Caco-2 (cell line): ENCODE results near the gene TXNDC16. TPM values are rescaled to one million over a fixed set of nuclear protein-coding genes. Genes with fewer than 3 reads are reported as not detected.

Source experiments
- BruUV-seq: library from RNA; stranded (reverse); fragments of 400-500 nt; replicated peaks from 2 replicates; lab custom pipeline; 2021; lab: Mats Ljungman, UMichigan
- CTCF ChIA-PET: fragments of 300-600 bp; sonication (Branson Sonifier 250); formaldehyde crosslinking; loops from one replicate; lab custom pipeline; 2022; ENCODE audit warnings: antibody characterized with exemption; lab: Charles Lee
- POLR2A ChIA-PET: fragments of 300-600 bp; sonication (Branson Sonifier 250); formaldehyde crosslinking; loops from one replicate; lab custom pipeline; 2022; ENCODE audit warnings: antibody characterized with exemption; lab: Charles Lee
- DNase-seq, 2 experiments: peaks; one replicate each; pipeline versions ENCODE4 v3.0.0 to v3.0.0-alpha.2; 2020 to 2022
- H3K27me3 ChIP-seq: replicated peaks from 2 replicates; pipeline ENCODE4 v1.6.0; 2011; ENCODE audit warnings: low read length; ENCODE audit not compliant: control insufficient read depth, insufficient read depth
- H3K36me3 ChIP-seq: 2 replicates; pipeline ENCODE4 v1.5.1; 2011; ENCODE audit warnings: low read length; ENCODE audit not compliant: control insufficient read depth, insufficient read depth
- H3K4me1 ChIP-seq: fragments of 250-450 bp; sonication (Bioruptor Pico); 2 replicates; pipeline ENCODE4 v1.5.1; 2020; ENCODE audit warnings: mild to moderate bottlenecking
- H3K4me3 ChIP-seq: 2 replicates; pipeline ENCODE4 v1.5.1; 2011; ENCODE audit warnings: low read depth, mild to moderate bottlenecking, control low read depth, low read length
- H3K9me3 ChIP-seq: fragments of 250-450 bp; sonication (Bioruptor Pico); 2 replicates; pipeline ENCODE4 v1.5.1; 2020; ENCODE audit warnings: mild to moderate bottlenecking, moderate library complexity
- H3K27ac Mint-ChIP-seq: one replicate; pipeline ENCODE4 v1.8.0; 2022; ENCODE audit warnings: mixed read lengths; ENCODE audit not compliant: unreplicated experiment
- H3K27me3 Mint-ChIP-seq: one replicate; pipeline ENCODE4 v1.8.0; 2022; ENCODE audit warnings: mixed read lengths; ENCODE audit not compliant: insufficient read depth, unreplicated experiment
- H3K36me3 Mint-ChIP-seq: one replicate; pipeline ENCODE4 v1.8.0; 2022; ENCODE audit warnings: mild to moderate bottlenecking, mixed read lengths; ENCODE audit not compliant: insufficient read depth, unreplicated experiment
- H3K4me1 Mint-ChIP-seq: one replicate; pipeline ENCODE4 v1.8.0; 2022; ENCODE audit warnings: low read depth, mixed read lengths; ENCODE audit not compliant: unreplicated experiment
- H3K4me3 Mint-ChIP-seq: one replicate; pipeline ENCODE4 v1.8.0; 2022; ENCODE audit warnings: mild to moderate bottlenecking, moderate library complexity, mixed read lengths; ENCODE audit not compliant: unreplicated experiment
- H3K9me3 Mint-ChIP-seq: one replicate; pipeline ENCODE4 v1.8.0; 2022; ENCODE audit warnings: mixed read lengths; ENCODE audit not compliant: unreplicated experiment
- intact Hi-C: fragments of 100-400 bp; cut with micrococcal nuclease; formaldehyde crosslinking; loops from one replicate; pipeline ENCODE4 v1.10.0; 2022; ENCODE audit not compliant: unreplicated experiment
- total RNA-seq: library from RNA; stranded (reverse); gene quantifications from 2 replicates; pipeline ENCODE4 v1.2.3, GENCODE V29; 2022
- TF ChIP-seq, protein P1 (sequence below), 2 experiments: fragments of 200-600 bp in 1 of 2; IDR thresholded peaks; 1 replicate in 1 of 2; 2 replicates in 1 of 2; pipeline versions ENCODE4 v1.5.1 to v1.8.0; 2011 to 2022; ENCODE audit warnings: antibody characterized with exemption in 1 of 2, control low read depth in 1 of 2, inconsistent platforms in 1 of 2, low read depth in 1 of 2, low read length in 1 of 2, mild to moderate bottlenecking in 1 of 2, moderate library complexity in 1 of 2; ENCODE audit not compliant: insufficient read depth in 1 of 2, severe bottlenecking in 1 of 2, unreplicated experiment in 1 of 2

The TXNDC16 gene
- total RNA-seq, 1 experiment from 2014 or later, result 6.6 TPM

DNA sequence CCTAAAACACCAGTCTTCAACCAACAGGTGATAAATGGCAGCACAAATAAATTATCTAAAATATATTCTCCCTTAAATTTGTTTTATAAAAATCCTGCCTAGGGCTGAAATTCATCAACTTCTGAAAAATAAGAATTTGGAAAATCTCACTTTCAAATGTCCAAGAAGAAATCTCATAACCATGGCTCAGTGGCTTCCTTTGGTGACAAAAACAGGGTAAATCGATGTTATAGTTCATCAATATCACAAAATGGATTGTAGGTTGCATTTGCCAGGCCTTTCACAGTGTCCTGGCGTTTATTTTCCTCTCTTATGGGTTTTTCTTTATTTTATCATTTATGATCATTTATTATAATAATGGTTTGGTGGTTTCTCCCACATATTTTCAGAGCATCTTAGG, 135.2 kb downstream of the TXNDC16 start:
- no TSS peak for BruUV-seq
- POLR2A ChIA-PET, result no interaction called here
- peaks cover 7% of the 10 kb centered on the region for H3K27me3 Mint-ChIP-seq

DNA sequence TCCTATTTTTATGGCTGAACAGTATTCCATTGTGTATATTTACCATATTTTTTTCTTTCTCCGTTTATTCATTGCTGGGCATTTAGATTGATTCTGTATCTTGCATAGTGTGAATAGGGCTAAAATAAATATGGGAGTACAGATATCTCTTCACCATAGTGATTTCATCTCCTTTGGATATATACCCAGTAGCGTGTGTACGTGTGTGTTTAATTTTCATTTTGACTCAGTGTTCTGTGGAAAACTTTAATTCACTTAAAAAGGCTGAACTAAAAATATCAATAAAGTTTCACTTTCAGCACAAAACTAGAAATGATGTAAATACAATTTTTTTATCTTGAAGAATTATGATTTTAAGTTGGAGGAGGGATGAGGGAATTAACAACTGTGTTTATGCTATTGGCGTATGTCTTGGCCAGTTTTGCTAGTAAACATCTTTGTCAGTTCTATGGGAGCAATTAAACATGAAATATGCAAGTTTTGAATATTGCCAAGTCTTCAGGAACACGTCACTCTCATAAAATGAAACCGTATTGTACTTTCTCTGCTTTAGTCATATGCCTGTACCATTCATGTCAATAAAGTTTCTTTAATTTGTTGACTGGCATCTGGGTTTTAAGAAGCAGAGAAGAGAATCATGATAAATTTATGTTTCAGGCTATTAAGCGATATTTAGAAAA, 138.4 kb downstream of the TXNDC16 start:
- ChIA-PET CTCF (interaction anchor here (0.9 kb wide), 1 partner anchor 283 kb away, joined by 3 read pairs; no protein-coding TSS in a partner anchor), POLR2A (no interaction called here)
- no peak for DNase-seq
- TF ChIP-seq, protein P1, sequence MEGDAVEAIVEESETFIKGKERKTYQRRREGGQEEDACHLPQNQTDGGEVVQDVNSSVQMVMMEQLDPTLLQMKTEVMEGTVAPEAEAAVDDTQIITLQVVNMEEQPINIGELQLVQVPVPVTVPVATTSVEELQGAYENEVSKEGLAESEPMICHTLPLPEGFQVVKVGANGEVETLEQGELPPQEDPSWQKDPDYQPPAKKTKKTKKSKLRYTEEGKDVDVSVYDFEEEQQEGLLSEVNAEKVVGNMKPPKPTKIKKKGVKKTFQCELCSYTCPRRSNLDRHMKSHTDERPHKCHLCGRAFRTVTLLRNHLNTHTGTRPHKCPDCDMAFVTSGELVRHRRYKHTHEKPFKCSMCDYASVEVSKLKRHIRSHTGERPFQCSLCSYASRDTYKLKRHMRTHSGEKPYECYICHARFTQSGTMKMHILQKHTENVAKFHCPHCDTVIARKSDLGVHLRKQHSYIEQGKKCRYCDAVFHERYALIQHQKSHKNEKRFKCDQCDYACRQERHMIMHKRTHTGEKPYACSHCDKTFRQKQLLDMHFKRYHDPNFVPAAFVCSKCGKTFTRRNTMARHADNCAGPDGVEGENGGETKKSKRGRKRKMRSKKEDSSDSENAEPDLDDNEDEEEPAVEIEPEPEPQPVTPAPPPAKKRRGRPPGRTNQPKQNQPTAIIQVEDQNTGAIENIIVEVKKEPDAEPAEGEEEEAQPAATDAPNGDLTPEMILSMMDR (IDR thresholded peaks at IDR 0.05; ENCODE audit: insufficient read depth in 1 of 2, low read depth in 1 of 2, low read length in 1 of 2, severe bottlenecking in 1 of 2, unreplicated experiment in 1 of 2), result no peak
- Mint-ChIP-seq H3K27me3 (no peaks in the 10 kb centered on the region), H3K36me3 (no peaks in the 10 kb centered on the region), H3K9me3 (no peaks in the 10 kb centered on the region), H3K4me1 (no peaks in the 10 kb centered on the region), H3K27ac (no peak overlapping the region), H3K4me3 (no peak overlapping the region)
- Histone ChIP-seq H3K36me3 (no peaks in the 10 kb centered on the region), H3K27me3 (no peaks in the 10 kb centered on the region), H3K4me1 (no peaks in the 10 kb centered on the region), H3K4me3 (no peak overlapping the region), H3K9me3 (no peaks in the 10 kb centered on the region)
- intact Hi-C loops, result no loop called here
- BruUV-seq, result no TSS peak

More for the DNA sequence above, 135.2 kb downstream of the TXNDC16 start:
- Histone ChIP-seq H3K4me3 (no peak overlapping the region), H3K9me3 (no peaks in the 10 kb centered on the region), H3K4me1 (no peaks in the 10 kb centered on the region), H3K36me3 (no peaks in the 10 kb centered on the region), H3K27me3 (no peaks in the 10 kb centered on the region)
- no peak overlapping the region for H3K27ac Mint-ChIP-seq
- intact Hi-C loops, result no loop called here
- H3K4me1 Mint-ChIP-seq, result no peaks in the 10 kb centered on the region
- DNase-seq, result no peak
- CTCF ChIA-PET, result no interaction called here
- TF ChIP-seq, protein P1 (IDR thresholded peaks at IDR 0.05; ENCODE audit: insufficient read depth in 1 of 2, low read depth in 1 of 2, low read length in 1 of 2, severe bottlenecking in 1 of 2, unreplicated experiment in 1 of 2), result no peak
- no peak overlapping the region for H3K4me3 Mint-ChIP-seq
- no peaks in the 10 kb centered on the region for H3K9me3 Mint-ChIP-seq
- H3K36me3 Mint-ChIP-seq, result no peaks in the 10 kb centered on the region

DNA sequence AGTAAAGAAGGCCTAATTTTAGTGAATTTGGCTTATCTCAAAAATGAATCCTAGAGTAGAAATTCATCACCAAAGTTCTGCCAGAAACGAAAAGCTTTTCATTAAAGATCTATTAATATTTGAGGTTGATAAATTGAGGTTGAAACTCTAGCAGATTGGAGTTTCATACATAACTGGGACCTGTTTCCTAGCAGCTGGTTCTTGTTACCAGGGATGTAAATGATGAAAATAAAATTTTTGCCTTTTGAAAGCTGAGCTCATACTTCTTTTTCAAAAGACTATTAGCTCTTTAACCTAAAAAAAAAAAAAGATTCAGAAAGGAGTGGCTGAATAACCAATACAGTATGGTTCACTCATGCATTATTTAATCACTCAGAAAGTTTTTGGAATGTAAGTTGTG, 139.9 kb downstream of the TXNDC16 start:
- ChIA-PET CTCF (no interaction called here), POLR2A (interaction anchor here (0.6 kb wide), 1 partner anchor 529 kb away, joined by 3 read pairs; no protein-coding TSS in a partner anchor)
- Histone ChIP-seq H3K36me3 (no peaks in the 10 kb centered on the region), H3K27me3 (no peaks in the 10 kb centered on the region), H3K4me3 (no peak overlapping the region), H3K4me1 (no peaks in the 10 kb centered on the region), H3K9me3 (no peaks in the 10 kb centered on the region)
- H3K4me3 Mint-ChIP-seq, result no peak overlapping the region
- no peak for DNase-seq
- H3K27me3 Mint-ChIP-seq, result no peaks in the 10 kb centered on the region
- H3K4me1 Mint-ChIP-seq, result no peaks in the 10 kb centered on the region
- H3K27ac Mint-ChIP-seq, result no peak overlapping the region
- intact Hi-C loops, result no loop called here
- no peaks in the 10 kb centered on the region for H3K36me3 Mint-ChIP-seq
- BruUV-seq, result no TSS peak
- H3K9me3 Mint-ChIP-seq, result no peaks in the 10 kb centered on the region
- TF ChIP-seq, protein P1 (IDR thresholded peaks at IDR 0.05; ENCODE audit: insufficient read depth in 1 of 2, low read depth in 1 of 2, low read length in 1 of 2, severe bottlenecking in 1 of 2, unreplicated experiment in 1 of 2), result no peak
